Measurements from ENCODE around the gene EFEMP1.

The EFEMP1 gene

GRCh38 chr2:55883829-55884228, 39.8 kb downstream of the EFEMP1 start:
- TF ChIP-seq CTCF (IDR thresholded peaks at IDR 0.05; ENCODE audit: insufficient read depth, low read length, missing control alignments): no peak
- ChIA-PET POLR2A (no interaction called here), CTCF (interaction anchor here (0.7 kb wide), 1 partner anchor 77 kb away, joined by 4 read pairs; no protein-coding TSS in a partner anchor)
- no peak for DNase-seq (ENCODE audit: low read depth, low spot score)
- no peak overlapping the region for H3K4me3 ChIP-seq (ENCODE audit: low read depth, low read length)

- no peak for DNase-seq (ENCODE audit: low read depth, low spot score)
- no peak for TF ChIP-seq CTCF (IDR thresholded peaks at IDR 0.05; ENCODE audit: insufficient read depth, low read length, missing control alignments)
- H3K4me3 ChIP-seq (ENCODE audit: low read depth, low read length): no peak overlapping the region
- CTCF ChIA-PET: no interaction called here
- POLR2A ChIA-PET: no interaction called here
These were observed 40.2 kb downstream of the EFEMP1 start for GRCh38 chr2:55883357-55883756.

- POLR2A ChIA-PET: no interaction called here
- DNase-seq (ENCODE audit: low read depth, low spot score): no peak
- CTCF ChIA-PET: no interaction called here
- H3K4me3 ChIP-seq (ENCODE audit: low read depth, low read length): no peak overlapping the region
- no peak for TF ChIP-seq CTCF (IDR thresholded peaks at IDR 0.05; ENCODE audit: insufficient read depth, low read length, missing control alignments)
These were observed 40.6 kb downstream of the EFEMP1 start for GRCh38 chr2:55882954-55883353.

- no peak for DNase-seq (ENCODE audit: low read depth, low spot score)
- POLR2A ChIA-PET: no interaction called here
- CTCF ChIA-PET: no interaction called here
- H3K4me3 ChIP-seq (ENCODE audit: low read depth, low read length): no peak overlapping the region
- TF ChIP-seq CTCF (IDR thresholded peaks at IDR 0.05; ENCODE audit: insufficient read depth, low read length, missing control alignments): no peak
These were observed 43.0 kb downstream of the EFEMP1 start for GRCh38 chr2:55880416-55881143.

GRCh38 chr2:55879976-55880375, 43.6 kb downstream of the EFEMP1 start:
- POLR2A ChIA-PET: no interaction called here

GRCh38 chr2:55877087-55877436, 46.5 kb downstream of the EFEMP1 start:
- H3K4me3 ChIP-seq (ENCODE audit: low read depth, low read length): no peak overlapping the region
- TF ChIP-seq CTCF (IDR thresholded peaks at IDR 0.05; ENCODE audit: insufficient read depth, low read length, missing control alignments): no peak
- POLR2A ChIA-PET: no interaction called here
- DNase-seq (ENCODE audit: low read depth, low spot score): no peak
- CTCF ChIA-PET: interaction anchor here (1.5 to 2.2 kb wide), 2 partner anchors 10 to 162 kb away, joined by 3 to 5 read pairs; no protein-coding TSS in a partner anchor

More at GRCh38 chr2:55879976-55880375, 43.6 kb downstream of the EFEMP1 start:
- TF ChIP-seq CTCF (IDR thresholded peaks at IDR 0.05; ENCODE audit: insufficient read depth, low read length, missing control alignments): no peak
- no peak overlapping the region for H3K4me3 ChIP-seq (ENCODE audit: low read depth, low read length)
- no peak for DNase-seq (ENCODE audit: low read depth, low spot score)
- CTCF ChIA-PET: no interaction called here

Measured in AG04449 (cell line).